Ovary (tissue), 9 donors: ENCODE data around the gene RARRES2. TPM values are rescaled to one million over a fixed set of nuclear protein-coding genes. Genes with fewer than 3 reads are reported as not detected.

Source experiments
- DNase-seq, 5 donors: peaks; one replicate each; pipeline ENCODE4 v3.0.0-alpha.2; 2019 to 2020
- H3K27ac ChIP-seq, 2 donors: fragments of 200-600 bp; one replicate each; pipeline versions ENCODE4 v1.5.1 to v1.8.0; 2019 to 2022
- H3K27me3 ChIP-seq: fragments of 200-600 bp; one replicate; pipeline ENCODE4 v1.8.0; 2022
- H3K36me3 ChIP-seq: fragments of 200-600 bp; sonication (generic); one replicate; pipeline ENCODE4 v1.5.1; 2019
- H3K4me1 ChIP-seq: one replicate; pipeline ENCODE4 v1.8.1; 2013; ENCODE audit warnings: mild to moderate bottlenecking, moderate library complexity; ENCODE audit not compliant: insufficient read depth
- H3K4me3 ChIP-seq: fragments of 200-600 bp; sonication (generic); one replicate; pipeline ENCODE4 v1.5.1; 2017
- H3K9me3 ChIP-seq, 2 donors: fragments of 200-600 bp in 1 of 2; sonication (generic) in 1 of 2; one replicate each; pipeline versions ENCODE4 v1.5.1 to v1.8.1; 2013 to 2019; ENCODE audit warnings: mild to moderate bottlenecking in 1 of 2, moderate library complexity in 1 of 2
- EP300 ChIP-seq: sonication (generic); formaldehyde crosslinking; IDR thresholded peaks from one replicate; pipeline ENCODE4 v1.6.1; 2017; ENCODE audit warnings: antibody characterized with exemption
- POLR2A ChIP-seq: fragments of 450-650 bp; IDR thresholded peaks from one replicate; pipeline ENCODE4 v1.6.1; 2017; ENCODE audit warnings: antibody characterized with exemption, mild to moderate bottlenecking, moderate library complexity
- WGBS, 3 donors: extraction: QIAGEN DNeasy Blood & Tissue Kit in 1 of 3; methylation state at CpG; one replicate each; pipeline versions ENCODE4 v1.1.5 to v1.1.7; 2013 to 2017; 5-methylcytosine and 5-hydroxymethylcytosine counted together
- intact Hi-C, 4 donors: fragments of 100-400 bp; cut with DNase I; formaldehyde crosslinking; loops; one replicate each; pipeline versions ENCODE4 v1.11.0 to v1.15.1; 2022 to 2023
- polyA plus RNA-seq, 2 donors: library from polyadenylated mRNA; stranded (reverse); fragments of 200-250 nt in 1 of 2; fragments of 350-450 nt in 1 of 2; fragmentation: Illumina TruSeq in 1 of 2; extraction: RNeasy Lipid Tissue Mini Kit (QIAGEN cat#74804) in 1 of 2; gene quantifications; one replicate each; pipeline ENCODE4 v1.2.3, GENCODE V29; 2013 to 2014
- total RNA-seq, 7 donors: library from RNA; depleted of rRNA in 2 of 7; stranded (reverse); fragments of >200 nt in 2 of 7; fragmentation: NEBNext Ultra II Directional in 3 of 7; extraction: Animal tissue kit (Norgen Biotek cat#: 25700) in 3 of 7; gene quantifications; one replicate each; pipeline versions ENCODE4 v1.1.0 to v1.2.4, GENCODE V29; 2016 to 2023
- TF ChIP-seq, protein P1 (sequence below), 3 donors: fragments of 450-650 bp in 2 of 3; fragments of 200-600 bp in 1 of 3; IDR thresholded peaks; one replicate each; pipeline versions ENCODE4 v1.5.1 to v1.8.0; 2016 to 2022; ENCODE audit warnings: antibody characterized with exemption in 3 of 3, mild to moderate bottlenecking in 1 of 3
- donor health status: DM: no; HTN: no; CAD: no; lungs with moderate emphysema.
- donor health status: DM: no; HTN: no; CAD: no.
- donor health status: Bipolar disorder and iron deficiency.
- donor health status: DM: yes; HTN: yes; CAD: no.
- donor health status: DM: no; HTN: no; CAD: no.
- donor health status: DM: yes; HTN: yes; CAD: no.

Gene RARRES2
- total and polyA plus RNA-seq, 9 donors: 92.5 to 761 (median 518) TPM

DNA sequence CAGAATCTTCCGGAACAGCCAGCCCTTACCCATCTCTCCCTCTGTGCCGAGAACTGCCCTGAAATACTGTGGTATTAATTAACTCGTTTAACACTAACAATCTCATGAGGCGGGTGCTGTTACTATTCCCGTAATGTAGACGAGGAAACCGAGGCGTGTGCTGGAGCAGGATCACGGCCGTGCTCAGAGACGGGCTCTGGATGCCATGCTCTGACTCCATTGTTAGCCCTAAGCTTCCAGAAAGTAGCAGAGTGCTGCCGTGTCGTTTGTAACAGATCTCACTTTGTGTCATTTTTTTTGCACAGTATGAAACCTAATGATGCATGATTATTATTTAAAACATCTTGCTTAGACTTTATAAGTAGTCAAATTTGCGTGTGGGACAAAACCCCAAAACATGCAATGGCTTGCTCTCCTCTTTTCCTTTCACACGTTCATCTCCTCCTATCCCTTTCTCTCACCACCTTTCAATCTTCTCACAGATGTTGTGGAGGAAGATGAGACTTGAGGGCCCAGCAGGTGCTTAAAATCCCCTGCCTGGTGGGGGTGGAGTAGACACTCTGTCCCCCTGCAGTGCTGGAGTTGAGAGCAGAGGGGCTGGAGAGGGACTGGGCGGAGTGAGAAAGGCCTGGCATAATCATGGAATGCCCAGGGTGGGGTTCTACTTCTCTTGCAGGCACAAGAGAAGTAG lies 17.6 kb downstream of the RARRES2 start:
- TF ChIP-seq EP300: no peak
- TF ChIP-seq, protein P1, sequence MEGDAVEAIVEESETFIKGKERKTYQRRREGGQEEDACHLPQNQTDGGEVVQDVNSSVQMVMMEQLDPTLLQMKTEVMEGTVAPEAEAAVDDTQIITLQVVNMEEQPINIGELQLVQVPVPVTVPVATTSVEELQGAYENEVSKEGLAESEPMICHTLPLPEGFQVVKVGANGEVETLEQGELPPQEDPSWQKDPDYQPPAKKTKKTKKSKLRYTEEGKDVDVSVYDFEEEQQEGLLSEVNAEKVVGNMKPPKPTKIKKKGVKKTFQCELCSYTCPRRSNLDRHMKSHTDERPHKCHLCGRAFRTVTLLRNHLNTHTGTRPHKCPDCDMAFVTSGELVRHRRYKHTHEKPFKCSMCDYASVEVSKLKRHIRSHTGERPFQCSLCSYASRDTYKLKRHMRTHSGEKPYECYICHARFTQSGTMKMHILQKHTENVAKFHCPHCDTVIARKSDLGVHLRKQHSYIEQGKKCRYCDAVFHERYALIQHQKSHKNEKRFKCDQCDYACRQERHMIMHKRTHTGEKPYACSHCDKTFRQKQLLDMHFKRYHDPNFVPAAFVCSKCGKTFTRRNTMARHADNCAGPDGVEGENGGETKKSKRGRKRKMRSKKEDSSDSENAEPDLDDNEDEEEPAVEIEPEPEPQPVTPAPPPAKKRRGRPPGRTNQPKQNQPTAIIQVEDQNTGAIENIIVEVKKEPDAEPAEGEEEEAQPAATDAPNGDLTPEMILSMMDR (IDR thresholded peaks at IDR 0.05): no peak
- TF ChIP-seq POLR2A: no peak
- DNase-seq: peak in 1 of 5 donors; percentile 25
- Histone ChIP-seq H3K4me1 (peaks cover 10% of the 10 kb centered on the region), H3K27me3 (no peaks in the 10 kb centered on the region), H3K27ac (peak overlapping the region; percentile 90 to 92), H3K9me3 (no peaks in the 10 kb centered on the region), H3K36me3 (no peaks in the 10 kb centered on the region), H3K4me3 (peak overlapping the region; percentile 74)
- intact Hi-C loops: no loop called here
- WGBS, 3 donors: 13% methylated on average over 16 of the region's 16 CpGs

DNA sequence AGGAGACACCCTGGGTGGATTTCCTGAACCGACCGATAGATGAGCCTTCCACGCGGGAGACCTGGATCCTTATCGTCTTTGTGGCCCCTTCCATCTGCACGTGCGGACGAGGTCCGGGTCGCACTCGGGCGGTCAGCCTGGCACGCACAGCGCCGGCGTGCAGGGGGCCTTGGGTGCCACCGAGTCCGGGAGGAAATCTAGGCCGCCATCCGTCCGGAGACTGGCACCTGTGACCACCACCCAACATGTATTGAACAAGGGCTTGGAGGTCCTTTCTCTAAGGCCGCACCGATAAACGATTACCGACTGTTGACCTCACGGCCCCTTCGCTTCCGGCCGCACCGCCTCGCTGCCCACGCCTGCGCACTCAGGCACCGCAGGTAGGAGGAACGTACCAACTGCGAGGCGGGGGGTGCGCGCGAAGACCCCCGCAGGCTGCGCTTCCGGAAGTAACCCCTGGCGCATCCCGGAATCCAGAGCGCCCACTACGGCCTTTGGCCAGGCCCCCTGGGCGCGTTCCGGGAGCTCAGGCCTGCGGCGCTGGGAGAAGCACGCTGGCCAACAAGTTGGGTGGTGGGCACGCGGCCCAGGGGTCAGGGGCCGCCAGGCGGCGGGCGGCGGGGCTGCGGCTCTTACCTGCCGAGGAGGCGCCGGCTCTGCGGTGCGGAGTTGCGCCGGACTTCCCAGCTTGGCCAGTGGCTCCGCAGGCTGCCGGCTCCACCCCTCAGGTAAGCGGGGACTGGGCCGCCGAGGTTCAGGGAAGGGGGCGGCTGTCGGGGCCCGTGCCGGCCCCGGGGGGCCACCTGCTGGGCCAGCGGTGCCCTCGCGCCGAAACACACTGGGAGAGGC lies 18.4 kb downstream of the RARRES2 start, which contains the start of the genes ACTR3C and LRRC61:
Gene ACTR3C (minus strand): TSS at position 713 of the 849 bp plus-strand sequence. CDS start 28,249 bp downstream, outside the sequence.
Gene LRRC61 (plus strand): TSS at position 523 of the 849 bp plus-strand sequence. CDS start 13,507 bp downstream, outside the sequence.
- no peak for TF ChIP-seq POLR2A
- TF ChIP-seq, protein P1 (IDR thresholded peaks at IDR 0.05): no peak
- TF ChIP-seq EP300: no peak
- peak within 1 kb of the TSS; percentile 74 for H3K4me3 ChIP-seq
- no peaks in the 10 kb centered on the region for H3K9me3 ChIP-seq
- WGBS, 3 donors: 2 to 13% (median 10%) methylated on average over 51 to 82 of the region's 82 CpGs
- intact Hi-C loops: no loop called here
- peak; percentile 61 to 80 (median 75) for DNase-seq
- no peaks in the 10 kb centered on the region for H3K36me3 ChIP-seq
- no peaks in the 10 kb centered on the region for H3K27me3 ChIP-seq
- peak within 1 kb of the TSS; percentile 90 to 92 for H3K27ac ChIP-seq
- H3K4me1 ChIP-seq: peaks cover 10% of the 10 kb centered on the region

DNA sequence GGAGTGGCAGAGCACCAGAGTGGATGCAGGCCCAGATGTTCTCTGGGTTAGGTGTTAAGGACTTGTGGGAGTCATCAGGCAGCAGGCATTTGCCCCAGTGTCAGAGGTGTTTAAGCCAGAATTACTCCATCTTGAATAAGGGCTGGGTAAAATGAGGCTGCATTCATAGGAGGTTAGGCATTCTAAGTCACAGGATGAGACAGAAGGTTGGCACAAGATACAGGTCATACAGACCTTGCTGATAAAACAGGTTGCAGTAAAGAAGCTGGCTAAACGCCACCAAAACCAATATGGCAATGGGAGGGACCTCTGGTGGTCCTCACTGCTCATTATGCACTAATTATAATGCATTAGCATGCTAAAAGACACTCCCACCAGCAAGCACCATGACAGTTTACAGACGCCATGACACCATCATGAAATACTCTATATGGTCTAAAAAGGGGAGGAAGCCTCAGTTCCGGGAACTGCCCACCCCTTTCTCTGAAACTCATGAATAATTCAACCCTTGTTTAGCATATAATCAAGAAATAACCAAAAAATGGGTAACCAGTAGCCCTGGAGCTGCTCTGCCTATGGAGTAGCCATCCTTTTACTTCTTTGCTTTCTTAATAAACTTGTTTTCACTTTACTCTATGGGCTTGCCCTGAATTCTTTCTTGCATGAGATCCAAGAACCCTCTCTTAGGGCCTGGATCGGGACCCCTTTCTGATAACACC lies 19.2 kb downstream of the RARRES2 start:
- TF ChIP-seq EP300: no peak
- TF ChIP-seq POLR2A: no peak
- TF ChIP-seq, protein P1 (IDR thresholded peaks at IDR 0.05): no peak
- 64 to 79% (median 78%) methylated on average over 4 of the region's 4 CpGs for WGBS, 3 donors
- Histone ChIP-seq H3K9me3 (no peaks in the 10 kb centered on the region), H3K4me3 (peak overlapping the region; percentile 74), H3K27me3 (no peaks in the 10 kb centered on the region), H3K4me1 (peaks cover 10% of the 10 kb centered on the region), H3K27ac (peak overlapping the region in 1 of 2 donors; percentile 90), H3K36me3 (no peaks in the 10 kb centered on the region)
- intact Hi-C loops: no loop called here
- DNase-seq: no peak

DNA sequence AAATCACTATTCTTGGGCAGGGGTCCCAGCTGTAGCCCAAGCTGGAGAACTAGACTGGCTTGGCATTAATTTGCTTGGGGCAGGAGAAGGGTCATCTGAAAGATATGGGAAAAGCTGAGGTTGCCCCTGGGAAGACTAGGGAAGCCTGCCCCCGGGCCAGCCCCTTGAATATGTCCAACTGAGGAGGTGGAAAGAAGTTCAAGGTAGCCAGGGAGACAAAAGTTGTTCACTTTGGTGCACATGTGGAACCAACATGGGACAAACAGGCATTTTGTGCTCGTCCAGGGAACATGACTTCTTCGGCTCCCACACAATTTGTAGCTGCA lies 19.7 kb downstream of the RARRES2 start:
- Histone ChIP-seq H3K4me1 (peaks cover 10% of the 10 kb centered on the region), H3K9me3 (no peaks in the 10 kb centered on the region), H3K36me3 (no peaks in the 10 kb centered on the region), H3K27me3 (no peaks in the 10 kb centered on the region), H3K4me3 (no peak overlapping the region), H3K27ac (no peak overlapping the region)
- TF ChIP-seq, protein P1 (IDR thresholded peaks at IDR 0.05): no peak
- TF ChIP-seq POLR2A: no peak
- TF ChIP-seq EP300: no peak
- DNase-seq: no peak
- 91 to 95% (median 93%) methylated on average over 3 of the region's 3 CpGs for WGBS, 3 donors
- intact Hi-C loops: no loop called here
